Heart right ventricle (tissue), 16 donors: ENCODE data around the gene C10orf143. TPM values are rescaled to one million over a fixed set of nuclear protein-coding genes. Genes with fewer than 3 reads are reported as not detected.

Experiments
- ATAC-seq, 8 donors: fragments of 200-7000 bp; cut with Tn5 transposase; one replicate each; pipeline ENCODE4 v1.9.1; 2020; ENCODE audit warnings: mild to moderate bottlenecking in 8 of 8, moderate library complexity in 8 of 8, moderate number of reproducible peaks in 1 of 8
- DNase-seq, 2 donors: peaks; one replicate each; pipeline ENCODE4 v3.0.0-alpha.2; 2020
- H3K27ac ChIP-seq, 10 donors: fragments of 200-600 bp; sonication (generic) in 2 of 10; one replicate each; pipeline versions ENCODE4 v1.5.0 to v1.8.0; 2020 to 2022; ENCODE audit warnings: mild to moderate bottlenecking in 3 of 10
- H3K27me3 ChIP-seq, 7 donors: fragments of 200-600 bp; one replicate each; pipeline ENCODE4 v1.8.0; 2021 to 2022; ENCODE audit warnings: mild to moderate bottlenecking in 2 of 7
- H3K36me3 ChIP-seq, 9 donors: fragments of 200-600 bp; sonication (generic) in 1 of 9; one replicate each; pipeline versions ENCODE4 v1.5.0 to v1.8.0; 2020 to 2022; ENCODE audit warnings: mild to moderate bottlenecking in 2 of 9
- H3K4me1 ChIP-seq, 9 donors: fragments of 200-600 bp; sonication (generic) in 1 of 9; one replicate each; pipeline versions ENCODE4 v1.5.0 to v1.8.0; 2020 to 2022; ENCODE audit warnings: mild to moderate bottlenecking in 4 of 9
- H3K4me3 ChIP-seq, 10 donors: fragments of 200-600 bp; sonication (generic) in 2 of 10; one replicate each; pipeline versions ENCODE4 v1.5.0 to v1.8.0; 2020 to 2022; ENCODE audit warnings: mild to moderate bottlenecking in 7 of 10, moderate library complexity in 2 of 10
- H3K9me3 ChIP-seq, 11 donors: fragments of 200-600 bp in 10 of 11; sonication (generic) in 2 of 11; one replicate each; pipeline versions ENCODE4 v1.5.0 to v1.8.0; 2013 to 2022; ENCODE audit warnings: mild to moderate bottlenecking in 2 of 11, control low read depth in 1 of 11, moderate library complexity in 1 of 11
- WGBS, 2 donors: extraction: QIAGEN DNeasy Blood & Tissue Kit; methylation state at CpG; one replicate each; pipeline ENCODE4 v1.1.7; 2013; ENCODE audit warnings: inconsistent platforms in 1 of 2; 5-methylcytosine and 5-hydroxymethylcytosine counted together
- intact Hi-C, 10 donors: fragments of 100-400 bp; cut with DNase I; formaldehyde crosslinking; loops; one replicate each; pipeline versions ENCODE4 v1.11.1 to v1.14.2; 2022
- polyA plus RNA-seq, 2 donors: library from polyadenylated mRNA; stranded (reverse); fragments of 200-250 nt; gene quantifications; one replicate each; pipeline ENCODE4 v1.2.3, GENCODE V29; 2013
- total RNA-seq, 10 donors: library from RNA; stranded (reverse); fragmentation: NEBNext Ultra II Directional in 3 of 10; extraction: Animal tissue kit (Norgen Biotek cat#: 25700) in 3 of 10; gene quantifications; one replicate each; pipeline versions ENCODE4 v1.2.1 to v1.2.4, GENCODE V29; 2021 to 2023
- TF ChIP-seq, protein P1 (sequence below), 9 donors: fragments of 200-600 bp; sonication (generic) in 2 of 9; IDR thresholded peaks; one replicate each; pipeline versions ENCODE4 v1.5.0 to v1.8.0; 2021 to 2022; ENCODE audit warnings: antibody characterized with exemption in 9 of 9, mild to moderate bottlenecking in 5 of 9, moderate library complexity in 1 of 9
- donor health status: Arrhythmogenic right ventricular cardiomyopathy.
- donor health status: ischemic (EF 13 %, LVEDD 7.1; RV severe dilation, severe dysfunction).
- donor health status: healthy with polysubstance abuse.
- donor health status: DM: no; HTN: yes; CAD: no.
- donor health status: DM: no; HTN: no; CAD: no.
- donor health status: ischemic (EF 25% LVEDD 6.9; RV normal size, moderate dysfunction).
- donor health status: ischemic (EF 25% LVEDD 5.7; RV mildly dilated, moderate dysfunction).
- donor health status: healthy.
- donor health status: DM: yes; HTN: yes; CAD: no.
- donor health status: Ischemic cardiomyopathy.
- donor health status: ischemic (EF 35%, LVEDD 5.7; RV mildly dilated, moderate dysfunction).
- donor health status: nonischemic (EF 11% LVEDD 7.7; RV severe dilation, severe dysfunction).
- donor health status: DM: yes; HTN: yes; CAD: no.
- donor health status: PGD.
- donor health status: ischemic (EF 29% LVEDD 5.4; RV normal size, mild dysfunction).
- donor health status: nonischemic (EF 23%, LVEDD 6.1; RV moderate dilation, normal function).

The C10orf143 gene
- total and polyA plus RNA-seq, 12 donors, result 1.1 to 5.4 (median 2.1) TPM

- TF ChIP-seq, protein P1, sequence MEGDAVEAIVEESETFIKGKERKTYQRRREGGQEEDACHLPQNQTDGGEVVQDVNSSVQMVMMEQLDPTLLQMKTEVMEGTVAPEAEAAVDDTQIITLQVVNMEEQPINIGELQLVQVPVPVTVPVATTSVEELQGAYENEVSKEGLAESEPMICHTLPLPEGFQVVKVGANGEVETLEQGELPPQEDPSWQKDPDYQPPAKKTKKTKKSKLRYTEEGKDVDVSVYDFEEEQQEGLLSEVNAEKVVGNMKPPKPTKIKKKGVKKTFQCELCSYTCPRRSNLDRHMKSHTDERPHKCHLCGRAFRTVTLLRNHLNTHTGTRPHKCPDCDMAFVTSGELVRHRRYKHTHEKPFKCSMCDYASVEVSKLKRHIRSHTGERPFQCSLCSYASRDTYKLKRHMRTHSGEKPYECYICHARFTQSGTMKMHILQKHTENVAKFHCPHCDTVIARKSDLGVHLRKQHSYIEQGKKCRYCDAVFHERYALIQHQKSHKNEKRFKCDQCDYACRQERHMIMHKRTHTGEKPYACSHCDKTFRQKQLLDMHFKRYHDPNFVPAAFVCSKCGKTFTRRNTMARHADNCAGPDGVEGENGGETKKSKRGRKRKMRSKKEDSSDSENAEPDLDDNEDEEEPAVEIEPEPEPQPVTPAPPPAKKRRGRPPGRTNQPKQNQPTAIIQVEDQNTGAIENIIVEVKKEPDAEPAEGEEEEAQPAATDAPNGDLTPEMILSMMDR (IDR thresholded peaks at IDR 0.05), result no peak
Measured at GRCh38 chr10:130037169-130037661, 73.4 kb downstream of the C10orf143 start.

GRCh38 chr10:130036296-130037065 is 74.1 kb downstream of the C10orf143 start:
- Histone ChIP-seq H3K27ac (no peak overlapping the region), H3K4me3 (no peak overlapping the region), H3K4me1 (no peaks in the 10 kb centered on the region), H3K27me3 (peaks cover 0 to 26% (median 7%) of the 10 kb centered on the region in 7 donors), H3K9me3 (peaks cover 0 to 14% (median 0%) of the 10 kb centered on the region in 11 donors), H3K36me3 (no peaks in the 10 kb centered on the region)
- intact Hi-C loops, result no loop called here
- no peak for DNase-seq
- TF ChIP-seq, protein P1 (IDR thresholded peaks at IDR 0.05), result no peak
- WGBS, 2 donors, result 87% methylated on average over 13 of the region's 13 CpGs
- peak in 1 of 8 donors; percentile 28 for ATAC-seq

More at GRCh38 chr10:130037169-130037661, 73.4 kb downstream of the C10orf143 start:
- no peak overlapping the region for H3K27ac ChIP-seq
- DNase-seq (no peak), ATAC-seq (no peak)
- H3K9me3 ChIP-seq, result peaks cover 0 to 6% (median 0%) of the 10 kb centered on the region in 11 donors
- intact Hi-C loops, result no loop called here
- no peaks in the 10 kb centered on the region for H3K36me3 ChIP-seq
- H3K27me3 ChIP-seq, result peaks cover 0 to 29% (median 7%) of the 10 kb centered on the region in 7 donors
- no peak overlapping the region for H3K4me3 ChIP-seq
- 76 to 80% methylated on average over 14 of the region's 14 CpGs for WGBS, 2 donors
- no peaks in the 10 kb centered on the region for H3K4me1 ChIP-seq

DNA sequence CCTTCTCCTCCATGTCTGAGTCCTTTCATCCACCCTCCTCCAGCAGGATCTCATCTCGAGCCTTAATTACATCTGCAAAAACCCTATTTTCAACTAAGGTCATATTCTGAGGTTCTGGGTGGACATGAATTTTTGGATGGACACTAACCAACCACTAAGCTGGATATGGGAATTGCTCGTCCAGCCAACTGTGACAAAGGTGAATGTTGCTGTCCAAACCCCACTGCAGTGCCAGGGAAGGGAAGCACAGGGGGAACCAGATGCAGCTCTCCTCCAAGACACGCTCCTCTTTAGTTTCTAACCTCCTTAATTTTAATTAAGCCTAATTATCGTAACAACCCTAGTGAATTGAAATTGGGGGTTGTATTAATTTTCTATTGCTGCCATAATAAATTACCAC is 81.4 kb downstream of the C10orf143 start:
- 84 to 86% methylated on average over 4 of the region's 4 CpGs for WGBS, 2 donors
- Histone ChIP-seq H3K36me3 (no peaks in the 10 kb centered on the region), H3K27ac (no peak overlapping the region), H3K4me1 (no peaks in the 10 kb centered on the region), H3K4me3 (no peak overlapping the region), H3K27me3 (peaks cover 0 to 2% (median 0%) of the 10 kb centered on the region in 7 donors), H3K9me3 (peaks cover 0 to 22% (median 0%) of the 10 kb centered on the region in 11 donors)
- ATAC-seq (peak in 1 of 8 donors; percentile 60), DNase-seq (no peak)
- intact Hi-C loops, result no loop called here
- TF ChIP-seq, protein P1 (IDR thresholded peaks at IDR 0.05), result no peak

- no peak for DNase-seq
- WGBS, 2 donors, result 84 to 86% methylated on average over 4 of the region's 4 CpGs
- Histone ChIP-seq H3K27ac (no peak overlapping the region), H3K4me3 (no peak overlapping the region), H3K27me3 (peaks cover 0 to 3% (median 0%) of the 10 kb centered on the region in 7 donors), H3K9me3 (peaks cover 0 to 22% (median 0%) of the 10 kb centered on the region in 11 donors), H3K36me3 (no peaks in the 10 kb centered on the region), H3K4me1 (no peaks in the 10 kb centered on the region)
- no peak for ATAC-seq
- TF ChIP-seq, protein P1 (IDR thresholded peaks at IDR 0.05), result no peak
- intact Hi-C loops, result no loop called here
Measured at GRCh38 chr10:130028465-130028819, 82.2 kb downstream of the C10orf143 start.
